Ovary (tissue), 3 donors: ENCODE measurements around the gene C20orf202.

Experiments
- CTCF ChIP-seq, 3 donors: fragments of 450-650 bp in 2 of 3; fragments of 200-600 bp in 1 of 3; IDR thresholded peaks; one replicate each; pipeline versions ENCODE4 v1.5.1 to v1.8.0; 2016 to 2022; ENCODE audit warnings: antibody characterized with exemption in 3 of 3, mild to moderate bottlenecking in 1 of 3
- EP300 ChIP-seq: sonication (generic); formaldehyde crosslinking; IDR thresholded peaks from one replicate; pipeline ENCODE4 v1.6.1; 2017; ENCODE audit warnings: antibody characterized with exemption
- POLR2A ChIP-seq: fragments of 450-650 bp; IDR thresholded peaks from one replicate; pipeline ENCODE4 v1.6.1; 2017; ENCODE audit warnings: antibody characterized with exemption, mild to moderate bottlenecking, moderate library complexity
- donor health status: DM: no; HTN: no; CAD: no.

GRCh38 chr20:1209447-1210387 is 6.5 kb downstream of the C20orf202 start:
- TF ChIP-seq CTCF (IDR thresholded peaks at IDR 0.05) (no peak), EP300 (no peak), POLR2A (no peak)
